NCI-H2196 treated with DMSO at 0.1 percent for 48 hours (cell line): ENCODE measurements around the gene CENPP.

Source experiments
- DNase-seq: peaks from one replicate; lab custom pipeline; 2025; ENCODE audit not compliant: unreplicated experiment; lab: John Stamatoyannopoulos, UW

The CENPP gene

DNA sequence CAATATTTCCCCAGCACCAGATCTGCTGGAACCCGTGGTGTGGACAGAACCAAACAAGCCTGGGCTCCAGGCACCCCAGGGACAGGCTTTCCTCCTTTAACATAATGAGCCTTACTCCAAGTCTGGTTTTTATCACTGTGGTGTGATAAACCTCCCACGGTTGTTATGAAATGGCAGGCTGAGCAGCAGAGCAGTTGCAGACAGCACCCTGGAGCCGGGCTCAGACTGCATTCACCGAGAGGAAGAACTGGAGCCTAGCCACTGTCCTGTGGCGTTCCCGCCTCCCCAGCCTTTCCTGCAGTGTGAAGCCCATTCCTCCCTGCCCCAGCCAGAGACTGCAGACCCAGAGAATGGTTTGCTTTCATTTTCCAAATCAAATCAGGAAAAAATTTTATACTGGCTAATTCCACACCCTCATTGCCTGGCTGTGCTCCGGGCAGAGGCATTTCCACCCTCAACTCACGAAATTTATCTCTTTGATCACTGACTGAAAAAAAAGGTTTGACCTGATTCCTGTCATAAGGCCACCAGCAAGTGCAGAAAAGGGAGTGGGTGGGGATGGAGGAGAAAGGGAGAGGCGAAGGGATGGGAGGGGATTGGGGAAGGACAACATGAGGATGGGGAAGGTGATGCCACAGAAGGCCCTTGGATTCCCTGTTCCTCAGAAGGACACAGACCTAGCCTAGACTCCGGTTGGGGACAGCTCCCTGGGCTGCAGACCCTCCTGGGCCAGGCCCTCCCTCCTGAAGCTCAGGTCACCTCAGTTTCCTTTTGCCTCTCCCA is 325.3 kb downstream of the CENPP start:
- no peak for DNase-seq

DNA sequence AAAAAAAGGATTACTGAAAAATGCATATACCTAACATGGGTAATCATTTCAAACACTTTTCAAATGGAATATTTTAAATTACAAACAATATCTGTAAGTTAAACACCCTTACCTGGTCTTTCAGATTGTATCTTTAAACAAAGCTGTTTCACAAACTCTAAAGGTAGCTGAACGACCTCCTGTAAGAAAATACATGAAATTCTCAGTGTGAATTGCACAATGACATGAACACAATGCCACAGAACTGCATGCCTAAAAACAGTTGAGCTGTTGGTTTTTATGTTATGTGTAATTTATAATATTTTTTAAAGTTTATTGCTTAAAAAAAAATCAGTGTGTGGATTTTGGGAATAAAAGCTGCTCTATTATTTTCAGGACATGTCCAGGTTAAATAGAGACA is 326.7 kb downstream of the CENPP start:
- DNase-seq, result no peak

DNA sequence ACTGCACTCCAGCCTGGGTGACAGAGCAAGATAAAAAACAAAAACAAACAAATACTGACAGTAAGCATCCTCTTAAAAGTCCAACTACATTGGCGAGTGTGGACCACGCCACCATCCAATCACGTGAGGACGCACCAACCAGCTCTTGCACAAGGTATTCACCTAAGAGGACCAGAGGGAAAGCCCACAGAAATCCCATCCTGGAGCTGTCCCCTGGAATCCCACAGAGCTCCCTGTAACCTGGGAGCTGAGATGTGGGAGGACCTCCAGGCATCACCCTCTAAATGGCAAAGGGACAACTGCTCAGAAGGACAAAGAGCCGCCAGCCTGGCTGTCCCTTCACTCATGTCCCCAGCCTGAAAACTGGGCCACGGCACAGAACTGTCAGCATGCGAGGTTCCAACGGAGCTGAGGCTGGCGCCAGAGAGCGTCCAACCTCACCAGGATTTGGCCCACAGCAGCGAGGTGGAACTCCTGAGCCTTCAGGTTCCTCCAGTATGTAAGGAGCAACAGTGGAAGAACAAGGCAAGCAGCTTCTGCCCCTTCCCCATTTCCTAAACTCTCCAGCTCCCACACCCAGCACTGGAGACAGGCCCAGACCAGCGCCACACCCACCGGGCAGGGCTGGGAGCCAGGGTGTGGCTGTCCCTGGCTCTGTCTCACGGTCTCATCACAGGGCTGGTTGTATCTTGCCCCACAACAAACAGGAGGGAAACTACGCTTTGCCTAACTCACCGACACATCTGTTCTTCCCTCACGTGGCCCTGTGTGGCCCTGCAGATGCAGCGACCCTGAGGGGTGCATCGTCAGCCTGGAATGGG is 328.9 kb downstream of the CENPP start:
- no peak for DNase-seq

DNA sequence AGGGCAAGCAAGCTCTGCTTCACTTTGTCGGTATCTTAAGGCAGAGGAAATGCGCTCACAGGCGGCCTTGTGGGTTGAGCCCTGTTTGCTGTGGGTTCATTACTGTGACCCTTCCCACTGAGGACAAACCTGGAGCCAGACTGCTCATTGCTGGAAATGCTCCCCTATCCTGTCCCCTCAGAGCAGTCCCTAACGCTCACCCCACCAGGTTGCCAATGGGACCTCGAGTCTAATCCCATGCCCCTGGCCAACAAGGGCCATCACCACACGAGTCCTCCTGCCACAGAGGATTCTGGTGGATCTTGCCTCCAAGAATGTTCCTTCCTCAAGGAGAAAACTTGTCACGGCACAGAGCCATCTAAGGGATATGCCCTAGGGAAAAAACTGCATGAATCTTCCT is 329.6 kb downstream of the CENPP start:
- DNase-seq, result no peak

DNA sequence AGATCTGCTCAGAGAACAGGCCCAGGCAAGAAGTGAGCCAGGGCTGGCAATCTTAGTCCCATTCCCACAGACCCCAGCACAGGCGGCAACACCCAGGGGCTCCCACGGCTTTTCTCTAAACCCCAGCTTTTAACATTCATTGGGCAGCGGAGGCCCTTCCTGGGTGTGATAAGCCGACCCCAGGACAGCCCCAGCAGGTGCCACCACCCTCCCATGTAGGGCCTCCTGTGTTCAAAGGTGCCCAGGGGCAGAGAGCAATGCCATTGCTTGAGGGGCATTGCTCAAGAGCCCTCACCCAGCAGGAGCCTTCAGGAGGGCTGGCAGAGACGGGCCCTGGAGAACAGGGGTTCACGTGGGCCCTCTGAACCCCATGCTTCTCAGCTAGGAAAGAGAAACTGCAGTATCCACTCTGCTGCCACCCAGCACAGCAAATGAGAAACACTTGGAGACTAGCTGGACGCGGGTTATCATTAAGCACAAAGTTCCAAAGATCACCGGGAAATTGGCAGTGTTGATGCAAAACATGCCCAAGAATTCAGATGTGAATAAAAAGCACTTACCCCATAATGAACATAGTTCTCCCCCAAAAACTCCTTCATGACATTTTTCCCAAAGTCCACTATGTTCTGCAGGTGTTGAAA is 330.3 kb downstream of the CENPP start:
- no peak for DNase-seq

DNA sequence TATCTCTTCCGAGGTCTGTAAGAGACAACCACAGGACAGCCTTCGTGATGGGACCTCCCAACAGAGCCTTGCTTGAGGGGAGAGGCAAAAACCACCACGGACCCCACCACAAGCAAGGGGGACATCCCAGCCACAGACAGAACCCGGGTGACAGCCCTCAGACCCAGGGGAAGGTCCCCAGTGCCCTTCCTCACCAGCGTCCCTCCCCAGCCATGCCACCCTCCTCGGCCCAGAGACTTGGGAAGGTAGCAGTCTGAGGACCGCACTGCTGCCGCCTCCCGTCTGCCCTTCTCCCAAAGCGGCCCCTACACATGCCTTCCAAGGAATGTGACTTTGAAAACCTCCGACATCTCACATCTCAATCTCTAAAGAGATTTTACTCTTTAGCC is 330.8 kb downstream of the CENPP start:
- DNase-seq, result no peak

DNA sequence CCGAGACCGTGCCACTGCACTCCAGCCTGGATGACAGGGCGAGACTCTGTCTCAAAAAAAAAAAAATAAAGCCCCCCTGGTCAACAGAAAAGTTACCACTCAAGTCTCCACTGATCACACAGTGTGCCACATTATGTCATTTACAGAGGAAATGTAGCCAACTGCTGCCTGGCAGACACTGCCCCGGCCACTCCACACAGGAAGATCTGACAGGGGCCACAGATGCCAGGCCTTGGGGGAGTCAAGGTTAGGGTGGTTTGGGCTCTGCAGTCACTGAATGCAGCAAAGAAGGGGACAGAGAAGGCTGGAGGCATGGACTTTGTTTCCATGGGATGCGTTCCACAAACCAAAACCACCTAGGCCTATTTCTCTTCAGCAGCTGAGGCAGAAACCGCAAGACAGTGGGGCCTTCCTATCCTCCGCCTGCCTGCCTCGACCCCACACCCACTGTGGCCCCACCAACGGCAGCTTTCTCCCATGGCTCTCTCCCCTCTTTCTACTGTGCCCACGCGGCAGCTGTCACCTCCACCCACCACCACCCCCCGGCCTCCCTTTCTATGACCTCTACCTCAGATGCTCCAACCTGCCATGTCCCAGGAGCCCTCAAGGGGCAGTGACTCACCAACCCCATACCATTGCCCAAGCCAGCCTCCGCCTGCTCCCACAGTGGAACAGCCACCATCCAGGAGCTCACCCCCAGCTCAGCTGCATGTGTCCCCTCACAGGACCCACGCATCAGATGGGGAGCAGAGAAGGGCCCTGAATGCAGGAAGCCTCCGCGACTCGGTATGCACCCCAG is 331.7 kb downstream of the CENPP start:
- no peak for DNase-seq

DNA sequence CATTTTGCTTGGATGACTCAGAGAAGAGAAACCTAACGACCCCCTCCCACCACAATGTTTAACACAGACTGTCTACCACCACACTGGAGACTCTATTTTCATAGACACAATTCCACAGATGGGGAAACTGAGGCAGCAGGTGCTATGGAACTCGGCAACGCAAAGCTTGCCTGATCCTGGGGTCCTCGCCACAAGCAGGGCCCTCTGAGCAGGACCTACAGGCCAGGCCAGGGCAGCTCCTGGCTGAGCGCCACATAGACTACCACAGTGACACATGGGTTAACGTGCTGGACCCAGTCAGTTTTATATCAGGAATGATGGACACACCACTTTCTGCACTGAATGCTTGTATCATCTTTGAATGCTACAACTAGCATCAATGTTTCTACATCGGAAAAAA is 332.4 kb downstream of the CENPP start:
- no peak for DNase-seq

DNA sequence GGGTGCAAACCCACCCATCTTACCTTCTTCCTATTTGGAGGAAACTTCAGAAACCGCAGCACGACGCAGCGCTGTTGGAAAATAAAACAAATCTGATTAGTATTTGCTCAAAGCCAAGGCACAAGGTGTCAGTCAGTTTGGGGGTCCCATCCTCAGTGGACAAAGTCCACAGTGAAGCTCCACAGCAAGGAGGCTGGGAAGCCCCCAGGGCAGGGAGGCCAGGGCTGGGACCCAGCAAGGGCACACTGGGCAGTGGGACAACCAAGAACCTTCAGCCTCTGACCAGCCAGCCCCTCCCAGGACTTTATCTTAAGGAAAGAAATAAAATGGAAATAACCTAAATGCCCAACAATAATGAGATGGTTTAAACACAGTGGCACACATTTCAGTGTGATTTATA is 332.9 kb downstream of the CENPP start:
- no peak for DNase-seq

DNA sequence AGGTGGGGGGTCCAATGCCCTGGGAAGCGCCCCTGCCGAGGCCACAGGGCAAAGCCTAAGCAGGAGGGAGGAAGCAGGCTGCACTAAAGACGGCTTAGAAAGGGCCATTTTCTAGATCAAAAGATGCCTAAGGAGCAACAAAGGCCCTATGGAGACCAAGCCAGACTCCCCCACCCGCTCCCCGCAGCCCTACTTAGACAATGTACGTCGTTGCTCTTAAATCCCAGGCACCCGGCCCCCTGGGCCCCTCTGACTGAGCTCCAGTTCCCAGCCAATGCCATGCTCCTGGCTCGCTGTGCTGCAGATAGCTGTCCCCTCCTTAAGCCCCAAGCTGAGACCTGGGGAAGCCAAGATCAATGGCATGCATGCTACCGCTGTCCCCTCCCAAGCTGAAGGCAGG is 333.8 kb downstream of the CENPP start:
- DNase-seq, result no peak

DNA sequence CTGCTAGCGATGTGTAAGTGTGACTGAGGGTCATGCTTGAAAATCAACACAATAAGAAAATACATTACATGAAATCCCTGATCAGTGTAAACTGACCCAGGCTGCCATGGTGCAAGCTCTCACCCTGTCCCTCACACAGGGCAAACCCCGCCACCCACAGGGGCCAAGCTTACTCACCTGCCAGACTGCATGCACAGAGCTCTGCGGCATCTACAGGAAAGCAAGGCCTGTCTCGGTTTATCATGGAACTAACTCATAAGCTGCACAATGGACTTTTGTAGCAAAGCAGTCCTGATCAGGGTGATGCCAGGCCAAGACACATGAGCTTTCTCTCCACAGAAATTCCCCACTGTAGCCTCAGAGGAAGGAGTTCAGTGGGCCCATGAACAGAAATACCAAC is 334.5 kb downstream of the CENPP start:
- no peak for DNase-seq

DNA sequence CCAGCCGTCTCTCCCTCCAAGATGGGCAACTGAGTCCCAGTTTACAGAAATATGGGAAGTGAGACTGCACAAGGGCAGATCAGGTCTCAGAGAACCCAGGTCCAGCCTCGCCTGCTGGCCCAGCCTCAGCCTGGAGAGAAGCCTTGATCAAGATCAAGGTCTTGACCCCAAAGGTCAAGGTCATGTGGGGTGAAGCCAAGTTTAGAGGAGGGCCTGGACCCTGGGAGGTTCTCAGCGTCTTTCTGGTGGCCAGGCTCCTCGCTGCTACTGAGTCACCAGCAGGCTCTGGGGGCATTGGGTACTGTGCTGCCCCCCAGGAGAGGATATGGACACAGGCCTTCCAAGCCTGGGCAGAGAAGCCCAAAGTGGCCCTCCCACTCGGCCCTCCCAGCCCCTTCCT is 335.4 kb downstream of the CENPP start:
- DNase-seq, result no peak

DNA sequence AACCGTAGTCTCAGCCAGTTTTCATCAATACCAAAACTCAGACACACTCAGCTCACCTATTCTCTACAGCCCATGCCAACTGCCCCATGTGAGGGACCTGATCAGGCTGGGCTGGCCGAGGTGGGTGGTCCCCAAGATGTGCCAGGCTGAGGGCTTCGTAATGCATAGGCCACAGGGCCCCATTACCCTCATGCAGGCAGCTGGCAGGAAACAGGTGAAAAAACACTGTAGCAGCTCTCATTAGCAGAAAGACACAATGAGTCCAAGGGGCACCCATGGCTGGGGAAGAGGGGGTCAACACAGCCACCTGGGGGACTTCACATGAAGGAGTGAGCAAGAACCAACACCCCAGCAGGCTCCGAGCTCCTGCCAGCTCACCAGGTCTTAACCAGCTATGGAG is 336.0 kb downstream of the CENPP start:
- DNase-seq, result no peak

DNA sequence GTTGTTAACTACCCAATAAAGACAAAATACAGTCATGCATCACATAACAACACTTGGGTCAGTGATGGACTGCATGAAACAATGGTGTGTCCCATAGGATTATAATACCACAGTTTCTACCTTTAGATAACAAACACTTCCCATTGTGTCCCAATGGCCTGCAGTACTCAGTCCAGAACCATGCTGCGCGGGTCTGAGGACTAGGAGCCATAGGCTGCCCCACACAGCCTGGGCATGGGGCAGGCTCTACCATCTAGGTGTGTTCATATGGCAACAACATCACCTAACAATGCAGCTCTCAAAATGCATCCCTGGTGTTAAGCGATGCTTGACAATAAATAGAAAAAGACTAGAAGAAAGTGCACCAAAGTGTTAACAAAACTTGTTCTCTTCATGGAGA is 337.4 kb downstream of the CENPP start:
- no peak for DNase-seq

DNA sequence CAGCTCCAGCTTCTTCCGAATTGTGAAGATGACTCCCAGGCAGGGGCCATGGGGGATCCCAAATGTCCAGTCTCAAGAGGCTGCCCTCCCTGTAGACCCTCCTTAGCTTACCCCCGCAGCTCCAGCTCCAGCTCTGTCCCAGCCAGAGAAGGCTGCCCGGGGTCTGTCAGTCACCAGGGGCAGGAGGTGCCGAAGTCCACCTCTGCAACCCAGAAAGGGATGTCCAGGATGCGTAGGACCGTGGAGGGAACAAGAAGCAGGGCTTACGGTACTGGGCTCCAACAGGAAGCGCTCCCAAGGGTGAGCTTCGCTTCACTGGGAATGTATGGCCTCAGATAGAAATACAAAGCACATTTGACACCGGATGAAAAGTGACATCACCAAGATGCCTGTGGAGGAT is 338.2 kb downstream of the CENPP start:
- no peak for DNase-seq

DNA sequence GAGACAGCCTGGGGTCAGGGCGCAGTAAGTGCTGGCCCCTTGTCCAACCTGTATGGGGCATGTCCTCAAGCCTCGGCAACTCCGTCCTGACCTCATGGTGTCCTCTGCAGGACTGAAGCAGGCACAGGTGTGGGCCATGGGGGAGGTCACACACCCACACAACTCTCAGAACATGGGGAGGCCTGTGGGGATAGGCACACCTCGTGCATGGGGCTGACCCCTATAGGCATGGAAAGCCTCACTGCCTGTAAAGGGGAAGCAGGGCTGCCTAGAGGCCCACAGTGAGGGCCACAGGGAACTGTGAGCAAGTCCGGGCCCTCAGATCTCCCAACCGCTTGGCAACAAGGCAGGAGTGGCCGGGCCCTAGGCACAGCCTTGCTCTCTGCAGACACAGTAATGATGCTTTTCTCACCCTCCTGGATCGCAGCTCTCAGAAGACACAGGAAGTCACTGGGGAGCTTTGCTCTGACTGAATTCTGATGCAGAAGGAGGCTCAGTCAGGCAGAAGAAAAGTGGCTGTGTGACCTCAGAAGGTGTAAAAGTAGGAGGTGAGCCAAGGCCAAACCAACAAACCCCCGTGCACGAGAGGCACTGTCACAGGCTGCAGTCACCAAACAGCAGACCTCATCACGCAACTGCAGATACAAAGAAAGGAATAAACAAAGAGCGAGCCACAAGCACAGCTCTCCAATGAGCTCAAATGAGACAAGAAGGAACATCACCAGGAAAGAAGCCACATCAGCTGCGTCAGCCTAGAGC is 338.8 kb downstream of the CENPP start:
- DNase-seq, result no peak

DNA sequence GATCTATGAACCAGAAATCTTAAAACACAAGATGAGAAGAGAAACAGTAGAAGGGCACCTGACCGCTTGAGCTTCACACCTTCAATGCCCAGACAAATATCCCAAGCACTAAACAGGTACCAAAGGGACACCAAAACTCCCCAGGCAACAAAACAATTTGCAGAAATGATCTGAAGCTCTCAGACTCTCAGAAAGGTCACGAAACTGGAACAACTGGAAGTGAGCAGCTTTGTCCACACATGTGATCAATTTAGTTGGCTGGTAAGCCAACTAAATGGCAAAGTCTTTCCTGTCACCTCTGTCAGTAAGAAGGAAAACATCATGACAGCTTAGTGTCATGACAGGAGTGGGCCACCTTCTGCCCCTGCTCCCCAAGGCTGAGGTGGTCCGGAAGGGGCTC is 340.1 kb downstream of the CENPP start:
- DNase-seq, result no peak

DNA sequence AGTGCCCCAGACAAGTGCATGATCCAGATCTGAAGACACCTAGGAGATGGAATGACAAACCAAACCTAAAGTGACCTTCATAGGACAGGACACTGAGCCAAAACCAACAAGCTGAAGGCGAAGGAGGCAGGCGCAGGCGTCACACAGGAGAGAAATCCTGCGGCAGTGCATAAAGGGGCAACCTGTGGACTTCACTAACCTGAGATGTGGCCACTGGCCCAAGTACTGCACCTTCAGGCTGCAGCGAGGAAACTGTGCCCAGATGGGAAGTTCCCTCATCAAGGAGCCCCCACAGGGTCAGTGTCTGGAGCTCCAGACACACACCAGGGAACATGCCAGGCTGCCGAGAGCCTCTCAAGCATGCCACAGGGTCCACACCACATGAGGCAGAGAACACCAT is 340.5 kb downstream of the CENPP start:
- DNase-seq, result no peak

DNA sequence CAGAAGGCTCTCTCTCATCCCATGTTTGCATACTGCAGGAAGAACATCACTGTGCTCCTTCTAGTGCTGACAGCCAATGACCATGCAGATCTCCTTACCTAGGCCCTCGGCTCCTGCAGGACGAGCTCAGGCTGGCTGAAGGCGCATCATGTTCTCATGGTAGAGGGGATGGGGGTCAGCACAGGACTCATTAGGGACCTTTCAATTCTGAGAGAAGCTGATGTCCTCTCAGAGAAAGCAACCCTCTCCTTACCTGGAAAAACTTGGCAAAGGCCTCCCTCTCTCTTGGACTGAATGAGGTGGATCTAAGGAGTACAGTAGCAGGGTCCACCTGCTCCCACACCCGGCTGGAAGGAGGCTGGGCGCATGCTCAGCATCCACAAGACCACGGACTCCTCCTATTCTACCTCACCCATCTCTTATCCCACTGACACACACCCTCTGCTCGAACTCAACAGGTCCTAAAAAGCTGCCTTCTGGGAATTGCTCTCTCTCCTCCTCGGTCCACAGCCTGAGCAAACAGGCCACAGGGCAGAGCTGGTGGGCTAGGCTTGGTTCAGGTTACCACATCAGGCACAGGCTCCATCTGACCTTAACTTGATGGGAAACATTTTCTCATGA is 341.3 kb downstream of the CENPP start:
- no peak for DNase-seq
